Bronchial smooth muscle cell (primary cell): ENCODE measurements around the gene MPI. TPM values are rescaled to one million over a fixed set of nuclear protein-coding genes. Genes with fewer than 3 reads are reported as not detected.

Experiments
- total RNA-seq: library from RNA; depleted of rRNA; stranded (reverse); fragments of >200 nt; gene quantifications from 2 replicates; pipeline ENCODE4 v1.2.1, GENCODE V29; 2014

Gene MPI
- 39.7 and 54.4 TPM in 2 replicates for total RNA-seq

DNA sequence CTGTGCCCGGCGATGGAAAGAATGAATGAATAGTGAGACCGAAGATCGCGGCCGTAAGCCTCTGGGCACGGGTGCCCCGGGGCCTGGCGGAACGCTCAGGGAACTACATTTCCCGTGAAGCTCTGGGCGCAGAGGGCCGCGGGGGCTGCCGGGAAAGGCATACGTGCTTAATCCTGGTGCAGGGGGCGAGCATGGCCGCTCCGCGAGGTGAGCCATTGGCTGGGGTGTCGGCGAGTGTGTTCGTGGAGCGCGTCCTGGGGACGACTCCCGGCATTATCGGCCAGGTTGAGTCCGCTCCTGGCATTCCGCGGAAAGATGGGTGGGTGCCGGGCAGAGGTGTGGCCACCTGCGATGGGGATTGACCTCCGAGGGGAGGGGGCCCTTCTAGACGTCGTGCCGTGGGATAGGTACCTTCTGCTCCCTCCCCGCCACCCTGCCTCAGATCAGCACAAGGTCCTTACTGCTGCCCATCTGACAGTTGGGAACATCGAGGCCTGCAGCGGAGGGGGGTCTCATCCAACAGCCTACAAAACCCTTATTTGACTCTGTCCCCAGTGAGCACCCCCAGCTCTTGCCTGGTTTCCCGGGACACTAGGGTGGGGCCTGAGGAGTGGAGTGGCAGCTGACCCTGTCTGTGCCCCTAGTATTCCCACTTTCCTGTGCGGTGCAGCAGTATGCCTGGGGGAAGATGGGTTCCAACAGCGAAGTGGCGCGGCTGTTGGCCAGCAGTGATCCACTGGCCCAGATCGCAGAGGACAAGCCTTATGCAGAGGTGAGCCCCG is at the start of gene MPI:
Gene MPI, plus strand, starts transcription at position 160 of the 782 bp plus-strand sequence. Its CDS starts 32 bp downstream, at position 192.

DNA sequence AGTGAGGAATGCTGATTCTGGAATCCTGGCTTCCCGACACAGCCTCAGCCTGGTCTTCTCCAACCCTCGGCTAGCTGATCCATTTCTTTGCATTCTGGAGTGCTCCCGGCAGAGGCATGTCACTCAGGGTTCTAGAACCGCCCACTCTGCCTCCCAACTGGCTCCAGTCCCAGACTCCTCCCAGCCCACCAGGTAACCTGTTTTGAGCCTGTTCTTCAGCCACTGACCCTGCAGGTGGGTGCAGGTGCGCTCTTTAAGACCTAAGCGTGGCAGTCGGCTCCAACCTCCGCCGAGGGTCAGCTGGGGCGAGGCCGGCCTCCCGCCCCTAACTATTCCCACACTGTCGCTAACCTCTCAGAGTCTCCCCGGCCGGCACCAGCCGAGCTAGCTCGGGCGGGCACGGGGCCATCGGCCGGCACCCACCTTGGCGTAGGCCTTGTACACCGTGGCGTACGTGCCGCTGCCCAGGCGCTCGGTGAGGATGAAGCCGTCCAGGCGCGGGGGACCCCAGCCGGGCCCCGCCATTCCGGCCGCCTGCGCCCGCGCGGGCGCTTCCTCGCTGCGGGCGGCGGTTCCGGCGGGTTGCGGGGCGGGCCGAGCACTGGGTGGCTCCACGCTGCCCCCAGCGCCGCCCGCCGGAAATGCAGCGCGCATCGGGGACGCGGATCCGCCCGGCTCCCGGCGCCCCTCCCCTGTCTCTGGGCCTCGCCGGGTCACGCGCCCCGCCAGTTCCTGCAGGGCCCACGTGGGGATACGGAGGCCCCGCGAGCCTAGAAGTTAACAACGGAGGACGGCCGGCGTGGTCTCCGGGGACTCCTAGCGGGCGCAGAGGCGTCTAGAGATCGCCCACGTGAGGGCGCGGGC is 47.0 kb upstream of the MPI start, which contains the start of gene ULK3:
Gene ULK3, minus strand, starts transcription at position 576 of the 864 bp plus-strand sequence. Its CDS starts 51 bp downstream, at position 525.

DNA sequence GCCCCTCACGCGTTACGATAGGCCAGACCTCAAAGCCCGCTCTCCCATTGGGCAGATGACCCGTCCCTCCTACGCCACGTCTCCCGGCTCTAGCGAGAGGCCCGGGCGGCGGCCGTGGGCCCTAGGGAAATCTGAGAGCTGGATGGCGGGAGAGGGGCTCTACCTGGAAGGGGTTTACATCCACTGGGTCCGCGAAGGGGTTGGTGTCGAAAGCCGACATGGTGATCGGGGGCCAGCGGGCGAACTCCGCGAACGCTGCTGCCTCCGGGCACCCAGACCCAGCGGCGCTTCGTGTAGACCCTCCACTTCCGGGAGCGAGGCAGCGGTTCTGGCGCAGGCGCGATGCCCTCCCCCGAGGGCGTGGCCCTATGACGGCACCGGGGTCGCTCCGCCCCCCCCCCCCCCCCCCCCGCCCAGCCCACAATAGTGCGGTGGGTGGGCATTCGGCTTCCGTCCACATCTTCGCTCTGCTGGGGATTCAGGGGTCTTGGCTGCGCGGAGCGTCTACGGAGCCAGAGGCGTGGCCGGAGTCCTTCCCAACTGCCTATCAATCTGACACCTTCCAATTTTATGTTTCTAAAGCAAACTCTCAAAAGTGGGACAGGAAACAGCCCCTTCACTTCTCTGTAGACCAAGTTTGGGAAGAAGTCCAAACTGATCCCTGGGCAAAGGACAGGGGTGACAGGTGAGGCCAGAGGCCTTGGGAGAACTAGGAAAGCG is 16.6 kb upstream of the MPI start, which contains the start of gene SCAMP2:
Gene SCAMP2, minus strand, starts transcription at position 330 of the 720 bp plus-strand sequence. Its CDS starts 110 bp downstream, at position 220.

DNA sequence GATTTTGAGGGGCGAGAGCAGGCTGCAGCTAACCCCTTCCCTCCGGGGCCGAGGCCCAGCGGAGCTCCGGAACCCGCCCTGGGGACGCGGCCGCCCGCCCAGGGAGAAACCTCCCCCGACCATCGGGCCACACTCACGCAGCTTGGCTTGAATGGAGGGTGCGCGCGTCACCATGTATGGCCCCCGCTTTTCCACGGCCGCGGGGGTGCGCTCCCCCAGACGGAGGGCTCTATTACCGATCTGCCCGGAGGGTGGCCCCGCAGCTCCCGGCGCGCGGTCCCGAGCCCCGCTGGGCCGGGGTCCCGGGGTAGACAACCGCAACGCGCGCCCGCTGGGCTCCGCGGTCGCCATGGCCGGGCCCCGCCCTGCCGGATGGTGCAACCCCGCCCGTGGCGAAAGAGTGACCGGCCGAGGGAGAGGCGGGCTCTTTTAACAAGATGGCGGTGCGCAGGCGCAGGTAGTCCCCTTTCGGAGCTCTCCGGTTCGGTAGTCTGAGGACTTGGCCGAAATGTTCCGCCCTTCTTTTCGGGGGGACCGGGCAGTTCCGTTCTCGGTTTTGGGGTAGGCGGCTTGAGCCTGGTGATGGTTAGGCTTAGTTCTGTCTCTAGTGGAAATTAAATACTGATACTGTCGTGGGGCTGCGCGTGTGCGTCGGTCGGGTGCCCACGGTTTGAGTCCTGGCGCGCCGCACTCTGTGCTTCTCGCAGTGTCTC is 16.8 kb downstream of the MPI start, which contains the start of gene FAM219B:
Gene FAM219B, minus strand, starts transcription at position 402 of the 713 bp plus-strand sequence. Its CDS starts 51 bp downstream, at position 351.

GRCh38 chr15:74937590-74938371 is 47.9 kb downstream of the MPI start, which contains the start of gene COX5A:
Gene COX5A, minus strand, starts transcription at chr15:74938073. Its CDS starts 59 bp downstream, at chr15:74938014.

Other genes with a start within 250 kb of the MPI start
- 11.0 and 11.2 TPM in 2 replicates for gene EDC3, start 194.0 kb upstream of the MPI start, total RNA-seq
- gene CYP1A1, start 164.5 kb upstream of the MPI start, total RNA-seq, result 0.09 and 0.32 TPM in 2 replicates
- gene CYP1A2, start 141.2 kb upstream of the MPI start, total RNA-seq, result not detected in 2 replicates
- 20.3 and 25.5 TPM in 2 replicates for gene CSK, start 108.0 kb upstream of the MPI start, total RNA-seq
- not detected in 2 replicates for gene LMAN1L, start 77.2 kb upstream of the MPI start, total RNA-seq
- under 0.01 TPM in 1 of 2 replicates, not detected in the other for gene CPLX3, start 63.4 kb upstream of the MPI start, total RNA-seq
- 7.4 and 8.2 TPM in 2 replicates for gene ULK3, start 46.9 kb upstream of the MPI start, total RNA-seq
- gene SCAMP2, start 16.7 kb upstream of the MPI start, total RNA-seq, result 8.8 and 9.1 TPM in 2 replicates
- gene FAM219B, start 16.8 kb downstream of the MPI start, total RNA-seq, result 25.5 and 30.3 TPM in 2 replicates
- 28.9 and 30.6 TPM in 2 replicates for gene COX5A, start 48.0 kb downstream of the MPI start, total RNA-seq
- gene RPP25, start 66.7 kb downstream of the MPI start, total RNA-seq, result 0.34 and 1.4 TPM in 2 replicates
- 0.52 and 0.79 TPM in 2 replicates for gene SCAMP5, start 105.5 kb downstream of the MPI start, total RNA-seq
- gene PPCDC, start 133.5 kb downstream of the MPI start, total RNA-seq, result 3.1 and 5.0 TPM in 2 replicates